NAMALWA (cell line): ENCODE measurements around the gene RNF175.
A peak's percentile ranks its signal among the peaks of the same experiment; 100 is the strongest.

ENCODE experiments used
- DNase-seq: peaks from one replicate; pipeline ENCODE4 v3.0.0-alpha.2; 2015; ENCODE audit warnings: low spot score

Gene RNF175

GRCh38 chr4:153785910-153786721 lies 26.3 kb upstream of the RNF175 start:
- DNase-seq, result peak; percentile 44

DNA sequence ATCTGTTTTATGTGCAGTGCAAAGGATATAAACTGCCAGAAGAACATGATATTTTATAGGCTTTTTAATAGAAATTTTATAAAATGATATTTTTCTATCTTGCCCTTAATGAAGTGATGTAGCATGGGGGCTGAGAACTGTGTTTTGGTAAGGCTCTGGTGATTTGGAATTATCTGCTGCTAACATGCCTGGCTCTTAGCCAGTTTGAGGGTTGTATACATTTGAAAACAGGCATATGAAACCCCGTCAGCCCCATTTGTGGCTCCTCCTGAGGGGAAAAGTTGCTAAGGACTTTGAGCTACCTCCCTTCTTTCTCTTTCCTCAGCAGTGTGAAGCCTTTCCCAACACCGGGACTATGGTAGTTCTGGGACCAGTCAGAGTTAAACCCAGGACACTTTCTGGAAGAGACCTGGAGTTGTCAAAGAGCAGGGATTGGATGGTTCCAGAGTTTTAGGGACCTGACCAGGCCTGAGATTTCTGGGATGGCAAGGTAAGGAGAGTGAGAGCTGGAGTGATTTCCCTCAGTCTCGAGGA lies 24.4 kb upstream of the RNF175 start:
- no peak for DNase-seq

GRCh38 chr4:153782581-153782980 lies 22.8 kb upstream of the RNF175 start:
- DNase-seq, result no peak

- DNase-seq, result no peak
Observed at GRCh38 chr4:153781717-153782416, 22.0 kb upstream of the RNF175 start.

DNA sequence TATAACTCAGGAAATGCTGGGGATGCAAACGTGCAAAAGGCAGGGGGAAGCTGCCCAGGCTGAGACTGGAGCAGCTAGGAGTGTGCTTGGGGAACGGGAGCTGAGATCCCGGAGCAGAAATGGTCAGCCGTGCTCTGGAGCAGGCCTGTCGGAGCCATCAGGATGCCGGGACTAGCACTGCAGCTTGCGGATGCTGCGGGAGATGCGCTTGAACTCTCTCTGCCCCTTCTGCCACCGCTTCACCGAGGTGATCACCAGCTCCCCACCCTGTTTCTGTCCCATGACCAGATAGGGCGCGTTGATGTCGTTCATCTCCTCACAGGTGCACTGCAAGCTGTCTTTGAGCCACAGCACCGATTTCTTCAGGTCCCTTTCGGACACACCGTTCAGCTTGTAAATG lies 21.5 kb upstream of the RNF175 start:
- DNase-seq, result no peak

GRCh38 chr4:153780876-153781275 lies 21.1 kb upstream of the RNF175 start:
- no peak for DNase-seq

DNA sequence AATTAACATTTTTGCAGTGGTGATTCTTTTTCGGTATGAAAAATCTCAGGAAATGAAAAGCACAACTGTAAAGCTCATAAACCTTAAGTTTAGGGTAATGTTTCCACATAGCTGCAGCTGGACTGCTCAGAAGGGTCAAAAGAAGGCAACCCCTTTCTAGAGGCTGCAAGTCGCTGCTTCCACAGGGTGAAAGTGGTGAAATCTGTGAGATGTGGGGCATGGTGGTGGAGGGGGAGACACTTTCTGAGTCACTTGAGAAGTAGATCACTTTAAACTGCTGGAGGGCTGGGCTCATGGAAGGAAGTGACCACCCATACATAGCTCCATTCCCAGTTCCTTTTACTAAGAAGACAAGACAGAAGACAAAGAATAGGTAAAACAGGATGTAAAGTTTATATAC lies 20.4 kb upstream of the RNF175 start:
- no peak for DNase-seq

DNA sequence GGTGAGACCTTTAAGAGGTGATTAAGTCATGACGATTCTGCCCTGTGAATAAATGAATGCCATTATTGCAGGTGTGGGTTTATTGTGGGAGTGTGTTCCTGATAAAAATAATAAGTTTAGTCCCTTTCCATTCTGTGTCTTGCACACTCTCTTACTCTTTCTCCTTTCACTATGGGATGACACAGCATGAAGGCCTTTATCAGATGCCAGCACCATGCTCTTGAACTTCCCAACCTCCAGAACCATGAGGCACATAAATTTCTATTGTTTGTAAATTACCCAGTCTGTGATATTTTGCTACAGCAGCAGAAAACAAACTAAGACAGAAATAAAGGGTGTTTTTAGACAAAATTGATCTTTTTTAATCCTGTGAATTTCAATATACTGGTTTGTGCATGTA lies 18.6 kb upstream of the RNF175 start:
- DNase-seq, result no peak

DNA sequence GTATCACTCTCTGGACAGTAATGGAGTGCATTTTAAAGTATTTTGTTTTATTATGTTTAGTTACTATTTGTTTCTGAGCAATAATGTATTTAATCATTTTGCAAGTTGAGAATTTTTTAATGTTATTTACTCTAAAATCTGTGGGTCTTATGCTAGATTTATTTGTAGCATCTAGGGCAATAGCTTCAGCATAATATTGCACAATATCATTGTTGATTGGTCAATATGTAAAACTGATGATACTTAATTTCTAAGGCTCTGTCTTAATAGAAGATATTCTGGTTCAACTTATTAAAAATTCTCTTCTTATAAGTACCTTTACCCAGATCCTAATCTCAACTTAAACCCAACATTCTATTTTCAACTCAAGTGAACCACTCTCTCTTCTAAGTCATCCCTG lies 17.6 kb upstream of the RNF175 start:
- DNase-seq, result no peak

GRCh38 chr4:153776601-153777000 lies 16.8 kb upstream of the RNF175 start:
- DNase-seq, result no peak

DNA sequence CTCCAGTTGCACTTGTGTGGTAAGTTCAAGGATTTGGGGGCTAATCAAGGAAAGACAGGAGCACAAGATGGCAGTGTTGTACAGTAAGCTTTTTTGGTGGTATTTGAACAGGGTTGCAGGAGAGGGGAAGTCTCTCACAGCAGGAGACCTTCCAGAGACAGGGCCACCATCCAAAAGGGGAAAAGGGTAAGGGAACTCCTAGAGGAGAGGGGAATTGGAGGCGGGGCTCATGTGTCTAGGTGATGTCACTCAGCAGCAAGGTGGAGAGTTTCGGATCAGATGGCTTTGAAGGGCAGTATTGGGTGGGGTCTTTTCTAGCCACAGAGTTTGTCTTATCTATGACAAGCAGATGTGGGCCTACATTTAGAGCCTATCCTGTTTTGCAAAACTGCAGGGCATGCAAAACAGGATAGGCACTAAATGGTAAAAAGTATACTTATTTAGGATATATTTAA lies 13.4 kb upstream of the RNF175 start:
- DNase-seq, result no peak

DNA sequence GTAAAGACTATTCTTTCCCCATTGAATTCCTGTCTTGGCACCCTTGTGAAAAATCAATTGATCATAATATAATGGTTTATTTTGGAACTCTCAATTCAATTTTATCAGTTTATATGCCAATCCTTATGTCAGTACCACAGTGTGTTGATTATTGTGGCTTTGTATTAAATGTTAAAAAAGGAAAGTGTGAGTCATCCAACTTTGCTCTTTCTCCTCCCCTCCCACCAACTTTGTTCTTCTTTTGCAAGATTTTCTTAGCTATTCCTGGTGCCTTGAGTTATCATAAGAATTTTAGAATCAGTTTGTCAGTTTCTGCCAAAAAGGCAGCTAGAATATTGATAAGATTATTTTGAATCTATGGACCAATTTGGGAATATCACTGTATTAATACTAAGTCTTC lies 11.2 kb upstream of the RNF175 start:
- DNase-seq, result no peak

- no peak for DNase-seq
Observed at GRCh38 chr4:153766758-153767157, 6.9 kb upstream of the RNF175 start.

GRCh38 chr4:153765894-153766293 lies 6.1 kb upstream of the RNF175 start:
- DNase-seq, result peak; percentile 7

GRCh38 chr4:153764601-153765368 lies 5.0 kb upstream of the RNF175 start:
- DNase-seq, result no peak

DNA sequence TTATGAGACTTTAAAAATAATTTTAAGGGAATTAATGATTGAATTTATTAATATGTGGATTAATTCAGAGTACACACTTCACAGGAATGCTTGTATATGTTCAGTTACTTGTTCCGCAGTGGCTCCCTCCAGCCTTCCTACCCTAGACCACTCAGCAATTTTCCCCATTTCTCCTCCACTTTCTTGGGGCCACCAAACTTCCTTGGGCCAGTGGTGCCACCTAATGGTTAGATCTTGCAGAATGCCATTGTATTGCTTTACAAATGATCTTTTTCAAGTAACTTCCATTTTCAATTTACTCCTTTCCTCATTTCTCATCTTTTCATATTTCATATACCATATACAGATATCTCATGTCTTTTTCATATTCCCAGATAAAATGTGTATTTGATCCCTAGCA lies 3.6 kb upstream of the RNF175 start:
- peak; percentile 25 for DNase-seq

DNA sequence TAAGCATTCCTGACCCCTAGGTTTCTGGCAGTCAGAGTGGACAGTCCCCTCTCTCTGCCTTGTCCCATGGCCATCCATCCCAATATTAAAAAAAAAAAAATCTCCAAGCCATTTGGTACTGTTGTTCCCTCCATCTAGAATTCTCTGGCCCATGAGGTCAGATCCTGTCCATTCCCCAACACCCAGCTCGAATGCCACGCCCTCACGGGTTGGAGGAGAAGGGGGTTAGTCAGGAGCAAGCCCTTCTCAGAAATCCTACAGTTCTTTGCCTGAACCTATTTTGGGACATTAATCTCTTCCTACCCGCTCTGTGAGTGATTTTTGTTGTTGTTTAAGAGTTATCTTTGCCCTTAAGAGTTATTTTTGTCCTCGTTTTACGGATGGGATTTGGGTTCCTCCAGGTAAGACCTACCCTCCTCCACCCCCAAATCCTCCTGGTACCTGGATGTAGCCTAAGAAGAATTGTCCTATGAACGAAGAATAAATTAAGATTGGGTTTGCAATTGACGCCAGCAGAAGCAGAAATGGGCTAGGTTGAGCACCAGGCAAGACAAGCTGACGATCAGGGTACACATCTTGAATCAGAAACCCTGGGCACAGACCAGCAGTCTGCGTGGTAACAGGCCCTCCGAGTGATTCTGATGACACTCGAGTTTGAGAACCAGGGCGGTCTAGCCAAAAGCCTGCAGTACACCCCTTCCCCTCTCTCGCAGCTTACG lies 977 bp downstream of the RNF175 start:
- no peak for DNase-seq

- DNase-seq, result no peak
Observed at GRCh38 chr4:153758136-153758535, 1.7 kb downstream of the RNF175 start.

- no peak for DNase-seq
Observed at GRCh38 chr4:153757407-153757806, 2.4 kb downstream of the RNF175 start.

DNA sequence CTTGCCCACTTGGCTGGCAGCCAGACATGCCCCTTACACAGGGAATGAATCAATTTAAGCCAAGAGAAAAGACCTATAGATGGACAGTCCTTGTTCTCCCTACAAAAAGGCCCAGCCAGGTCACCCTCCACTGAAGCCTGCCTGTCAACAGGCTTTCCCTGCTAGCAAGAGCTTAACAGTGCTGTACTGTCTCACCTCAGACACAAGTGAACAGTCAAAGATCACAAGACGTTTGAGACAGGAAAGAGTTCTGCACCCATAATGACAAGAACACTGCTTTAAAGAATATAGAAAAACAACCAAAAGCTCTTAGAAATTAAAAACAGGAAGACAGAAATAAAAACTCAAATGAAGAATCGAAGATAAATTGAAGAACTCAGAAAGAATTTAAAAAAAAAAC lies 4.6 kb downstream of the RNF175 start:
- no peak for DNase-seq

- peak; percentile 90 for DNase-seq
Observed at GRCh38 chr4:153750197-153750817, 9.5 kb downstream of the RNF175 start.
